Right atrium auricular region (tissue), 2 donors: ENCODE results near the gene PTGS2. TPM values are rescaled to one million over a fixed set of nuclear protein-coding genes. Genes with fewer than 3 reads are reported as not detected.
"Not testable (repeated sequence)": the region's sequence is repeated elsewhere in the genome, so short reads cannot be mapped to it uniquely, and the experiment has no call there.

Experiments used
- DNase-seq: peaks from one replicate; pipeline ENCODE4 v3.0.0-alpha.2; 2019; ENCODE audit warnings: low spot score
- H3K27ac ChIP-seq, 2 donors: fragments of 200-600 bp; sonication (generic); 1 replicate in 1 of 2; 2 replicates in 1 of 2; pipeline ENCODE4 v1.5.1; 2016 to 2019
- H3K27me3 ChIP-seq, 2 donors: fragments of 200-600 bp; sonication (generic); one replicate each; pipeline versions ENCODE4 v1.5.1 to v1.6.0; 2017 to 2019
- H3K36me3 ChIP-seq: fragments of 200-600 bp; sonication (generic); one replicate; pipeline ENCODE4 v1.5.1; 2016
- H3K4me1 ChIP-seq, 2 donors: fragments of 200-600 bp; sonication (generic); one replicate each; pipeline versions ENCODE4 v1.5.1 to v1.6.0; 2017 to 2019
- H3K4me3 ChIP-seq, 2 donors: fragments of 200-600 bp; sonication (generic); 1 replicate in 1 of 2; 2 replicates in 1 of 2; pipeline ENCODE4 v1.5.1; 2017 to 2019; ENCODE audit warnings: mild to moderate bottlenecking in 1 of 2, moderate library complexity in 1 of 2
- H3K9me3 ChIP-seq, 2 donors: fragments of 200-600 bp; sonication (generic); one replicate each; pipeline ENCODE4 v1.5.1; 2019
- total RNA-seq, 2 donors: library from RNA; depleted of rRNA; stranded (reverse); fragments of >200 nt; gene quantifications; one replicate each; pipeline ENCODE4 v1.1.0, GENCODE V29; 2016
- TF ChIP-seq, protein P1 (sequence below), 2 donors: fragments of 200-600 bp; sonication (generic); IDR thresholded peaks; one replicate each; pipeline ENCODE4 v1.5.1; 2019; ENCODE audit warnings: antibody characterized with exemption in 2 of 2

The PTGS2 gene
- total RNA-seq, 2 donors from 2014 or later, result 1.9 to 2.5 TPM

DNA sequence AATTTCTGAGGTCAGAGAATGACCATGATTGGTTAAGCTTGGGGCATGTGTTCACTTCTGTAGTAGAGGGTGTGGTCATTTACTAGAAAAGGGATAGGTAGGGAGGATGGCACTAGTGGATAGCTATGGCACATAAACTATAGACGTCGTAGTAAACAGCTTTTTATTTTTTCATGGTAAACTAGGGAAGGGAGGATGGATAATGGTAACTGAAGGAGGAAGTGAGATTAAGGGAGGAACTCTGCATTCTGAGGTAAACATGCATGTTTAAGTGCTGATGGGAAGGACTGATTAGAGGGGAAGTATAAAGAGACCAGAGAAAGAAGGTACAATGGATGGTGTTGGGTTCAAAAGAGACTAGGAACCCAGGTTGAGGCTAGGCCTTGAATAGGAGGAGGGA lies 26.9 kb downstream of the PTGS2 start:
- Histone ChIP-seq H3K4me3 (no peak overlapping the region), H3K27me3 (no peaks in the 10 kb centered on the region), H3K36me3 (no peaks in the 10 kb centered on the region), H3K27ac (no peak overlapping the region), H3K4me1 (no peaks in the 10 kb centered on the region), H3K9me3 (no peaks in the 10 kb centered on the region)
- TF ChIP-seq, protein P1, sequence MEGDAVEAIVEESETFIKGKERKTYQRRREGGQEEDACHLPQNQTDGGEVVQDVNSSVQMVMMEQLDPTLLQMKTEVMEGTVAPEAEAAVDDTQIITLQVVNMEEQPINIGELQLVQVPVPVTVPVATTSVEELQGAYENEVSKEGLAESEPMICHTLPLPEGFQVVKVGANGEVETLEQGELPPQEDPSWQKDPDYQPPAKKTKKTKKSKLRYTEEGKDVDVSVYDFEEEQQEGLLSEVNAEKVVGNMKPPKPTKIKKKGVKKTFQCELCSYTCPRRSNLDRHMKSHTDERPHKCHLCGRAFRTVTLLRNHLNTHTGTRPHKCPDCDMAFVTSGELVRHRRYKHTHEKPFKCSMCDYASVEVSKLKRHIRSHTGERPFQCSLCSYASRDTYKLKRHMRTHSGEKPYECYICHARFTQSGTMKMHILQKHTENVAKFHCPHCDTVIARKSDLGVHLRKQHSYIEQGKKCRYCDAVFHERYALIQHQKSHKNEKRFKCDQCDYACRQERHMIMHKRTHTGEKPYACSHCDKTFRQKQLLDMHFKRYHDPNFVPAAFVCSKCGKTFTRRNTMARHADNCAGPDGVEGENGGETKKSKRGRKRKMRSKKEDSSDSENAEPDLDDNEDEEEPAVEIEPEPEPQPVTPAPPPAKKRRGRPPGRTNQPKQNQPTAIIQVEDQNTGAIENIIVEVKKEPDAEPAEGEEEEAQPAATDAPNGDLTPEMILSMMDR (IDR thresholded peaks at IDR 0.05), result no peak
- no peak for DNase-seq

DNA sequence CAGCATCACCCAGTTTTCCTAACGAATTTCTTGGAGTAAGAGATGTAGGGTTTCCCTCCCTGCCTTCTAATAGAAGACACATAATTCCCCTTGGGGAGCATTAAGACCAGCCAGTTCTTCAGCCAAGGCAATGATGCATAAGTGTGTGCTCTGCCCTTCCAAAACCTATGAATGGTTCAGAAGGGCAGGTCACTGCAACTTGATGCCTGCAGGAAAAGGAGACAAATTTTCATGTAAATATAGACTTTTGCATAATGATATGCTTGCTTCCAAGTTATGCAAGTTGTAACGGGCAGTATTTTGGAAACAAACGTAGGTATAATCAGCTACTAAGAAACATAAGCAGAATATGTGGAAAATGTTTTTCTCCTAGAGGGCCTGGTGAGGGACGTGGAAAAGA lies 31.6 kb downstream of the PTGS2 start:
- Histone ChIP-seq H3K9me3 (no peaks in the 10 kb centered on the region), H3K4me1 (no peaks in the 10 kb centered on the region), H3K4me3 (no peak overlapping the region), H3K27ac (no peak overlapping the region), H3K27me3 (no peaks in the 10 kb centered on the region), H3K36me3 (no peaks in the 10 kb centered on the region)
- DNase-seq, result no peak
- TF ChIP-seq, protein P1 (IDR thresholded peaks at IDR 0.05), result no peak

DNA sequence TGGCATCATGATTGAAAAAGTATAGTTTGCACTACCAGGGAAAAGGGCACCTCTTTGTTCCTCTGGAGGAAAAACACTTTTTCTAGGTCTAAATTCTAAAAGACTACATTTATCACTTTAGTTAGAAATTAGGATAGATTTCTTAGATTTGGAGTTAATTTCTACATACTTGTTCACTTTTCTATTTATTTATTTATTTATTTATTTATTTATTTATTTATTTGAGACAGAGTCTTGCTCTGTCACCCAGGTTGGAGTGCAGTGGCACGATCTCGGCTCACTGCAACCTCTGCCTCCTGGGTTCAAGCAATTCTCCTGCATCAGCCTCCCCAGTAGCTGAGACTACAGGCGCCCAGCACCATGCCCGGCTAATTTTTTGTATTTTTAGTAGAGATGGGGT lies 32.2 kb downstream of the PTGS2 start:
- not testable (repeated sequence) for H3K27ac ChIP-seq, H3K36me3 ChIP-seq, H3K27me3 ChIP-seq, H3K9me3 ChIP-seq, H3K4me3 ChIP-seq, DNase-seq, H3K4me1 ChIP-seq

DNA sequence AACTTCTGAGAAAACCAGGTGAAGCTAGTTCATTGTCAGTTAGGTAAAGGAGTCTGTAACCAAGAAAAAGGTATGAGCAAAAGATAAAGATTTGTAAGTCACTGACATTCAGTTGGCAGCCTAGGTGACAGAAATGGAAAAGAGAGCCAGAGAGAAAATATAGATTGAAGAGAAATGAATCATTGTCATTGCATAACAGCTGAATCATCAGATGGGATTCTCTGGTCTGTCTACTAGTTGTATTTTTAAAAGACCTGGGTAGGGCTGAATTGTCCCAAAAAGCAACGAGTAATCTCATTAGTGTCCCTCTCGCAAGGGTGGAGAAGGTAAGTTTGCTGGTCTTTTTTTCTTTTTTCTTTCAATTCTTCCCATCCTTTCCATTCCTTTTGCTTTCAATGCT lies 36.6 kb downstream of the PTGS2 start:
- TF ChIP-seq, protein P1 (IDR thresholded peaks at IDR 0.05), result no peak
- Histone ChIP-seq H3K36me3 (no peaks in the 10 kb centered on the region), H3K27me3 (no peaks in the 10 kb centered on the region), H3K4me1 (no peaks in the 10 kb centered on the region), H3K4me3 (no peak overlapping the region), H3K27ac (no peak overlapping the region), H3K9me3 (no peaks in the 10 kb centered on the region)
- no peak for DNase-seq

DNA sequence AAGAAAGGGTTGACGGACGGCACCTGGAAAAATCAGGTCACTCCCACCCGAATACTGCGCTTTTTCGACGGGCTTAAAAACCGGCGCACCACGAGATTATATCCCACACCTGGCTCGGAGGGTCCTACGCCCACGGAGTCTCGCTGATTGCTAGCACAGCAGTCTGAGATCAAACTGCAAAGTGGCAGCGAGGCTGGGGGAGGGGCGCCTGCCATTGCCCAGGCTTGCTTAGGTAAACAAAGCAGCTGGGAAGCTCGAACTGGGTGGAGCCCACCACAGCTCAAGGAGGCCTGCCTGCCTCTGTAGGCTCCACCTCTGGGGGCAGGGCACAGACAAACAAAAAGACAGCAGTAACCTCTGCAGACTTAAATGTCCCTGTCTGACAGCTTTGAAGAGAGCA lies 42.7 kb downstream of the PTGS2 start:
- not testable (repeated sequence) for H3K27me3 ChIP-seq, H3K27ac ChIP-seq, DNase-seq, H3K4me3 ChIP-seq, H3K36me3 ChIP-seq, H3K4me1 ChIP-seq, H3K9me3 ChIP-seq

DNA sequence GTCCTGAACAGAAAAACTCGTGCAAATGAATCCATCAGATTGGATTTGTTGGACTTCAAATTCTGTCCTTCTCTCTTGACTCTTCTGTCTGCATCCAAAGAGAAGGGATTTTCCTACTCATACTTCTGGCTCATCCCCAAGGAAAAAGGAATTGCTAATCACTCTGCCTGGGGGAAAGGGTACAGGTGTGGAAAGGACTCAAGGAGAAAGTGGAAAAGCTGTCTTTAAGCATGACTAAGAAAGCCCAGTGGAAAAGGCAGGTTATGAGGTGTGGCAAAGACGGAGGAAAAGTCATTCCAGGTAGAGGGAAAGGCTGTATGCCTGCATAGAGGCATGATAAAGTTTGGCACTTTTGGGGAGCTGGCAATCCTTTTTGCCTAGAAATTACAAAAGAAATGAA lies 43.4 kb downstream of the PTGS2 start:
- no peak overlapping the region for H3K27ac ChIP-seq
- H3K4me1 ChIP-seq, result no peaks in the 10 kb centered on the region
- no peaks in the 10 kb centered on the region for H3K27me3 ChIP-seq
- H3K4me3 ChIP-seq, result no peak overlapping the region
- no peaks in the 10 kb centered on the region for H3K9me3 ChIP-seq
- TF ChIP-seq, protein P1 (IDR thresholded peaks at IDR 0.05), result no peak
- no peaks in the 10 kb centered on the region for H3K36me3 ChIP-seq
- no peak for DNase-seq

DNA sequence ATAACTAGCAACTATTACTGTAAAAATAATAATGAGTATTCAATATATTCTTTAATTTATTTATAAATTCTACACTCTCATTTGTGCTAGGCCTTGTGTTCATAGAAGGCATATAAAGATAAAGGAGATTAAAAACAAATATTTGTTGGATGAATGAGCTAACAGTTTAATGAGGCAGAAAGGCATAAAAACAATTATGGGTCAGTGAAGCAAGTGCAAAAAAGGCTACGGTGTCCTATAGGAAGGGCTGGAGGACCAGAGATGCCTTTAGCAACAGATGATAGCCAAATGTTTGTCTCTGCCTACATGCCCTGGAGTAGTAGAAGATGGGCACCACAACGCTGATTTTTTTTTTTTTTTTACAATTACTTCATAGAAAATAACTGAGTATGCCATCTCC lies 45.7 kb downstream of the PTGS2 start:
- TF ChIP-seq, protein P1 (IDR thresholded peaks at IDR 0.05), result no peak
- H3K4me1 ChIP-seq, result no peaks in the 10 kb centered on the region
- no peak overlapping the region for H3K27ac ChIP-seq

More for the DNA sequence above, 45.7 kb downstream of the PTGS2 start:
- DNase-seq, result no peak
- Histone ChIP-seq H3K4me3 (no peak overlapping the region), H3K36me3 (no peaks in the 10 kb centered on the region), H3K27me3 (no peaks in the 10 kb centered on the region), H3K9me3 (no peaks in the 10 kb centered on the region)
